Measurements from ENCODE around the gene BSG.
"Not testable (repeated sequence)": the region's sequence is repeated elsewhere in the genome, so short reads cannot be mapped to it uniquely, and the experiment has no call there.

The BSG gene

DNA sequence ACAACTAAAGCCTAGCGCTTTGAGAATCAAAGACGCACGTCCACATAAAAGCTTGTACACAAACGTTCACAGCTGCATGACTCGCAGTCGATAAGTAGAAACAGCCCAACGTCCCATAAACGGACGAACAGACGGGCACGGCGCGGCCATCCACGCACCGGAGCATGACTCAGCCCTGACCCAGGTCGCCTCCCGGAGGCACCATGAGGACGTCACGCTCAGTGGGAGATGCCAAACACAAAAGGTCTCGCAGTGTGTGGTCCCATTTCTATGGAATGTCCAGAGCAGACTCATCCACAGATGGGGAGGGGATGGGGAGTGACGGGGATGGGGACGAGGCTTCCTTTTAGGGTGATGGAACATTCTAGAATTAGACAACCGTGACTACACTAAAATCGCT is 51.6 kb downstream of the BSG start:
- DNase-seq, result no peak

DNA sequence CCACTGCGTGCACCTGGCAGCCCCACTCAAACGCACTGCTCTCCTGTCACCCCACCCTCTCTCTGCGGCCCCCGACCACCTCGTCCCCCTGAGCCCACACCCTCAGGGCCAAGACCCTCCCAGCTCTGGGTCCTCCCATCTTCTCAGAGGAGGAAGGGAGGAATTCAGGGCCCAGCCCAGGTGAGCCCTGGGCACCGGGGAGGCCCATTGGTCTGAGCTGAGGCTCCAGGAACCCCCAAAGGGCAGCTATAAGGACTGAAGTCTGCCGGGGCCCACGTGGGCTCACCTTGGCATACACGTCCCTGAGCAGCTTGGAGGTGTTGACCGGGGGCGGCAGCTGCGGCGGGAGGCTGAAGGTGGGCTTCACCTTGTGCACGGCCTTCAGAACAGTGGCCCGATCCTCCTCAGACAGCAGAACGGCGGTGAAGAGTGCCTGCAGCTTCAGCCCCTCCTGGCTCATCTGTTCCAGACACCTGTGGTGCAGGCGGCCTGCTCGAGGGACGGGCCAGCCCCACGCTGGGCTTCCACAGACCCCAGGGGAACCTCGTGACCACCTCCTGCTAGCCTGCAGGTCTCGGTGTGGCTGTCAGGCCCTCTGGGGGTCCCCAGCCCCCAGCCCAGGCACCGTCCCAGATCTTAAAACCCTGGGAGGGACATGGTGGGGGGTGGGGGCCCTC is 52.2 kb downstream of the BSG start:
- no peak for DNase-seq

DNA sequence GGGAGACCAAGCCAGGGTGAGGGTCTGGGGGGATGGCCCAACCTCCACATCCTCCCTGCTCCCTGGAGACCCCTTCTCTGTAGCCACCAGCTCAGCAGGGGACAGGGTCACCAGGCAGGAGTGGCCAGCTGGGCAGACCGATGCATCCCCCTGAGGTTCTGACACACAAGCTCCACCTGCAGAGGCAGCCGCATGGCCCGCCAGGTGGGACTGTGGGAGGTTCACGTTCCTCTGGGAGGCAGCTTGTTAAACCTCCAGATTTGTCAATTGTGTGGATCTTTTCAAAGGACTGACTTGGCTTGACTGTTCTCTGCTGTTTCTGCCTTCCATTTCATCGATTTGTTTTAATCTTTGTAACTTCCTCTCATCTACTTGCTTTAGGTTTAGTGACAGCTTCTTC is 52.9 kb downstream of the BSG start:
- no peak for DNase-seq

DNA sequence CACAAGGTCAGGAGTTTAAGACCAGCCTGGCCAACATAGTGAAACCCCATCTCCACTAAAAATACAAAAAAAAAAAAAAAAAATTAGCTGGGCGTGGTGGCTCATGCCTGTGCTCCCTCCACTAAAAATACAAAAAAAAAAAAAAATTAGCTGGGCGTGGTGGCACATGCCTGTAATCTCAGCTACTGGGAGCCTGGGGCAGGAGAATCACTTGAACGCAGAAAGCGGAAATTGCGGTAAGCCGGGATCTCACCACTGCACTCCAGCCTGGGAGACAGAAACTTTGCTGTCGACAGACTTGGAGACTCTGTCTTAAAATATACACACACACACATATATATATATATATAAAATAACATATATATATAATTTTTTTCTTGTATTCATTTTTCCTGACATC is 54.2 kb downstream of the BSG start:
- not testable (repeated sequence) for DNase-seq

DNA sequence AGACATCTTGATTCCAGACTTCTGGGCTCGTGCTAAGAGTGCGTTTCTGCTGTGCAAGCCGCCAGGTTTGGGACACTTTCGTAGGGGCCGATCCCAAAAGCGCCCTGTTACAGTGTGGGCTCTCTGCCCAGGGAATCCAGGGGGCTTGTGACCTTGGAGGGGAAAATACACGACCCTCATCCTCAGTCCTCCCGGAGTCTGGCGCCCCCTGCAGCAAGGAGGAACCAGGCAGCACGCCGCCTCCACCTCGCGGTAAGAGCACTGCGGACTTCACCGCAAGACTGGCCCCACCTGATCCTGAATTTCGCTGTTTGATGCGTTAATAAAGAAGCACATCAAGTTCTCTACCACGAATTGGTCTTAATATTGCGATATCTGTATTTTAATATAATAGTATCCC is 55.8 kb downstream of the BSG start:
- DNase-seq, result no peak

DNA sequence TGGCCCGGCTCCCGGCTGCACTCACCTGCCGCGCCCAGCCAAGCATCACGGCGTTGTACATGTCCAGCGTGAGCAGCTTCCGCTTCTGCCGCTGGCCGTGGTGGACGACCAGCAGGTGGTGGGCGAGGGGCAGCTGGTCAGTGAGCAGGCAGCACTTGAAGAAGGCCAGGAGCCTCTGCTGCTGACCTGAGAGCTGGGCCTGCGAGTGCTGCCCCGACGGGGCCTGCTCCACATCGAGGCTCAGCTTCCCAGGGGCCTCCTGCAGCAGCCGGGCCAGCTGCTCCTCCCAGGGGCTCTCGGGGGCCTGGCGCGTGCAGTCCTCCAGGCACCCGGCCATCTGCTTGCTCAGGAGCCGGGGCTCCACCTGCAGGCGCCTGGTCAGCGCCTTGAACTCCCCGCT is 57.1 kb downstream of the BSG start:
- not testable (repeated sequence) for DNase-seq

DNA sequence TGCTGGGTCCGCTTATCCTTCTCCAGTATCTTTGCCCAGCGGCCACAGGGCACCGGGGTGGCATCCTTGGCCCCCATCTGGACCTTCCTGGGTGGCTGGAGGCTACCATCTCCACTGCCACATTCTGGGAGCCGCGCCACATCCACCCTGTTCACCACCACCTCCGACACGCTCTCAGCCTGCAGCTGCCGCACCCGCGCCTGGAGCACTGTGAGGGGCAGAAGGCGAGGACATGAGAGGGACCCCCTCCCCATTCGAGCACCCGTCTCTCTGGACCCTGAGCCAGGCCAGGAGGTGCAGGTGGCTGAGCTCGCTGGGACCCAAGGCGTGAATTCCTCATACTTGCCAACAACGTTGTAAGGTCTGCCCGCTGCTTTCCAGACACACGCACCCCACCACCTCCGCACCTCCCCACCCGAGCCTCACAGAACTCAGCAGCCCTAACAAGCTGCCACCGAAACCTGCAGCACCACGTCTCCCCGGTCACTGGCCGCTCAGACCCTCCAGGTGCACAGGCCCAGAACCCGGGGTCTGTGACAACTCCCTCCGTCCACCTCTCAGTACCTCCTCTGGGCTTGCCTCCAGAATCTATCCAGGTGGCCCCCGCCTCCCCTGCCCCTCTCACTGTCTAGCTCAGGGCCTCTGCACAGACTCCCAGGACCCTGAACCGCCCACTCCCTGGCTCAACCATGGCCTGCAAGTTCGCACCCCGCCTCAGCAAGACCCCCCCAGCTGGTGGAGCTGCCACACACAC is 57.7 kb downstream of the BSG start:
- no peak for DNase-seq

DNA sequence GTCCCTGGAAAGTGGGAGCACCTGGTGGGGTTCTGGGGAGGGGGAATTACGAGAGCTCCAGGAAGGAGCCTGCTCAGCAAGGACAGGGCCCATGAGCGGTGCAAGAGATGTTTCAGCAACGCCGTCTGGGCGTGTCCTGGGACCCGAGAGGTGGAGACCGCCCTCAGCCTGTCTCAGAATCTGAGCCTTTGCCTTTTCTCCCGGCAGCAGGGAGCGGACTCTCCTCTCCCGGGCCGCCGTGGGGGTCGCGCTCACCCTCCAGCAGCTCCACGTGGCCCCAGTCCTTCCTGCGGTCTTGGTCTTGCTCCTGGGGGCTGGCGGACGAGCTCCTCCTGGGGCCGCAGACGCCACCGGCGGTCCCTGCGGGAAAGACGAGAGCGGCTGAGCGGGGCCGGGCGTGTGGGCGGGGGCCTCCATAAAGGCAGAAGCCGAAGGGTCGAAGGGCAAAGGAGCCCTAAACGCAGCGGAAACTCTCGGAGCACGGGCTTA is 60.2 kb downstream of the BSG start:
- DNase-seq, result no peak

Measured in NCI-H774 (cell line).